MM.1S (cell line): ENCODE results near the gene TOX2.

ENCODE experiments used
- DNase-seq: peaks from one replicate; pipeline ENCODE4 v3.0.0-alpha.2; 2015
- H2AFZ ChIP-seq: fragments of 300-600 bp; sonication (generic); 2 replicates; pipeline ENCODE4 v1.6.0; 2016; ENCODE audit warnings: antibody characterized with exemption, low read length
- H3F3A ChIP-seq: fragments of 300-600 bp; sonication (generic); 2 replicates; pipeline ENCODE4 v1.6.1; 2016; ENCODE audit warnings: mild to moderate bottlenecking, antibody characterized with exemption, low read length, moderate library complexity, mixed read lengths; ENCODE audit not compliant: insufficient read depth
- H3K27ac ChIP-seq: fragments of 300-600 bp; sonication (generic); 2 replicates; pipeline ENCODE4 v1.5.1; 2016; ENCODE audit warnings: mild to moderate bottlenecking, low read length
- H3K27me3 ChIP-seq: fragments of 300-600 bp; sonication (generic); replicated peaks from 2 replicates; pipeline ENCODE4 v1.6.0; 2016; ENCODE audit warnings: low read length; ENCODE audit not compliant: insufficient read depth
- H3K36me3 ChIP-seq: fragments of 300-600 bp; sonication (generic); replicated peaks from 2 replicates; pipeline ENCODE4 v1.6.1; 2016; ENCODE audit warnings: mild to moderate bottlenecking, low read length, mixed read lengths; ENCODE audit not compliant: insufficient read depth
- H3K4me1 ChIP-seq: fragments of 300-600 bp; sonication (generic); 2 replicates; pipeline ENCODE4 v1.6.1; 2016; ENCODE audit warnings: low read length, mixed read lengths
- H3K4me2 ChIP-seq: fragments of 300-600 bp; sonication (generic); 2 replicates; pipeline ENCODE4 v1.6.0; 2016; ENCODE audit warnings: low read depth, low read length
- H3K4me3 ChIP-seq: fragments of 300-600 bp; sonication (generic); 2 replicates; pipeline ENCODE4 v1.5.1; 2016; ENCODE audit warnings: low read length, mixed read lengths
- H3K79me2 ChIP-seq: fragments of 300-600 bp; sonication (generic); 2 replicates; pipeline ENCODE4 v1.6.1; 2016; ENCODE audit warnings: mixed run types, low read length, mixed read lengths
- H3K9ac ChIP-seq: fragments of 300-600 bp; sonication (generic); 2 replicates; pipeline ENCODE4 v1.6.1; 2016; ENCODE audit warnings: low read length, mixed read lengths
- H3K9me2 ChIP-seq: fragments of 300-600 bp; sonication (generic); replicated peaks from 2 replicates; pipeline ENCODE4 v1.6.1; 2016; ENCODE audit warnings: mild to moderate bottlenecking, low read length, mixed read lengths; ENCODE audit not compliant: insufficient read depth
- H3K9me3 ChIP-seq: fragments of 300-600 bp; sonication (generic); replicated peaks from 2 replicates; pipeline ENCODE4 v1.6.1; 2016; ENCODE audit warnings: mild to moderate bottlenecking, low read length, mixed read lengths; ENCODE audit not compliant: insufficient read depth
- H4K20me1 ChIP-seq: fragments of 300-600 bp; sonication (generic); 2 replicates; pipeline ENCODE4 v1.6.1; 2016; ENCODE audit warnings: mild to moderate bottlenecking, low read length, moderate library complexity, mixed read lengths; ENCODE audit not compliant: insufficient read depth
- EZH2 ChIP-seq: fragments of 300-600 bp; sonication (generic); optimal IDR thresholded peaks from 2 replicates; pipeline ENCODE3; 2017; ENCODE audit warnings: low read depth, mild to moderate bottlenecking, antibody characterized with exemption, low read length, mixed read lengths
- EZH2phosphoT487 ChIP-seq: fragments of 300-600 bp; sonication (generic); IDR thresholded peaks from 2 replicates; pipeline ENCODE4 v1.6.1; 2018; ENCODE audit warnings: antibody characterized with exemption, low read length
- TF ChIP-seq, protein P1 (sequence below): fragments of 300-600 bp; sonication (generic); IDR thresholded peaks from 2 replicates; pipeline ENCODE4 v1.5.1; 2016; ENCODE audit warnings: antibody characterized with exemption, low read length, mixed read lengths

Gene TOX2

DNA sequence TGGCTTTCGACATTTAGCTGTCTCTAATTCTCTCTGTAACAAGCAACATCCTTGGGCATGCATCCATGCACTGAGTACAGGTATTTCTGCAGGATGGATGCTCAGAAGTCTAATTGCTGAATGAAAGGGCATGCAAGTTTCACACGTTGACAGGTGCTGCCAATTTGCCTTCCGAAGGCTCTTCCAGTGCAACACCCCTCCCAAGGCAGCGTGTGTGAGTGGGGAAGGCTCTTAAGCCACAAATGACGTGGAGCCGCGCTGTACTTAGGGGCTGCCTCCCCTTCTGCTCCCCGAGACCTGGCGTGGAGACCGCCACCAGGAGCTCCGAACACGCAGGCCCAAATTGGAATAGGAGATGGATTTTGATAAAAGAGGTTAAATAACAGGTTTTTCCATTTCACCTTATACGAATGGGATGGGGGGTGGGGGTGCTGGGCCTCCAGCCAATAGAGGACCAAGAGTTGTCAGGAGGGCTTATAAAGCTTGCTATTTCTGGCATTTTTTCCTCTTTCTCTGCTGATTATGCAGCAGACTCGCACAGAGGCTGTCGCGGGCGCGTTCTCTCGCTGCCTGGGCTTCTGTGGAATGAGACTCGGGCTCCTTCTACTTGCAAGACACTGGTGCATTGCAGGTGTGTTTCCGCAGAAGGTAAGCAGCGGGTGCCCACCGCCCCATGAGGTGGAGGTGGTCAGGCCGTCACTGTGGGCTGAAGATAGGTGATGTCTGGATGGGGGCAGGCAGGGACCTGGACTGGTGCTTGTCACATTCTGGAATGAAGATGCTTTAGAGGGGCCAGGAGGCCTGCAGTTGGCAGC, 30.9 kb downstream of the TOX2 start:
- TF ChIP-seq EZH2: no peak
- TF ChIP-seq, protein P1, sequence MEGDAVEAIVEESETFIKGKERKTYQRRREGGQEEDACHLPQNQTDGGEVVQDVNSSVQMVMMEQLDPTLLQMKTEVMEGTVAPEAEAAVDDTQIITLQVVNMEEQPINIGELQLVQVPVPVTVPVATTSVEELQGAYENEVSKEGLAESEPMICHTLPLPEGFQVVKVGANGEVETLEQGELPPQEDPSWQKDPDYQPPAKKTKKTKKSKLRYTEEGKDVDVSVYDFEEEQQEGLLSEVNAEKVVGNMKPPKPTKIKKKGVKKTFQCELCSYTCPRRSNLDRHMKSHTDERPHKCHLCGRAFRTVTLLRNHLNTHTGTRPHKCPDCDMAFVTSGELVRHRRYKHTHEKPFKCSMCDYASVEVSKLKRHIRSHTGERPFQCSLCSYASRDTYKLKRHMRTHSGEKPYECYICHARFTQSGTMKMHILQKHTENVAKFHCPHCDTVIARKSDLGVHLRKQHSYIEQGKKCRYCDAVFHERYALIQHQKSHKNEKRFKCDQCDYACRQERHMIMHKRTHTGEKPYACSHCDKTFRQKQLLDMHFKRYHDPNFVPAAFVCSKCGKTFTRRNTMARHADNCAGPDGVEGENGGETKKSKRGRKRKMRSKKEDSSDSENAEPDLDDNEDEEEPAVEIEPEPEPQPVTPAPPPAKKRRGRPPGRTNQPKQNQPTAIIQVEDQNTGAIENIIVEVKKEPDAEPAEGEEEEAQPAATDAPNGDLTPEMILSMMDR: no peak
- no peak for TF ChIP-seq EZH2phosphoT487
- Histone ChIP-seq H3K27me3 (no peaks in the 10 kb centered on the region), H2AFZ (no peak overlapping the region), H3K27ac (no peak overlapping the region), H4K20me1 (no peaks in the 10 kb centered on the region), H3K36me3 (no peaks in the 10 kb centered on the region), H3K9ac (0 out of 2 replicates have a peak overlapping the region, but pooled peaks have one; percentile 3), H3K4me3 (no peak overlapping the region), H3K9me3 (no peaks in the 10 kb centered on the region), H3F3A (peaks cover 58% of the 10 kb centered on the region), H3K4me1 (peaks cover 85% of the 10 kb centered on the region), H3K9me2 (no peaks in the 10 kb centered on the region), H3K79me2 (peaks cover 76% of the 10 kb centered on the region), H3K4me2 (no peak overlapping the region)
- peak; percentile 2 for DNase-seq

DNA sequence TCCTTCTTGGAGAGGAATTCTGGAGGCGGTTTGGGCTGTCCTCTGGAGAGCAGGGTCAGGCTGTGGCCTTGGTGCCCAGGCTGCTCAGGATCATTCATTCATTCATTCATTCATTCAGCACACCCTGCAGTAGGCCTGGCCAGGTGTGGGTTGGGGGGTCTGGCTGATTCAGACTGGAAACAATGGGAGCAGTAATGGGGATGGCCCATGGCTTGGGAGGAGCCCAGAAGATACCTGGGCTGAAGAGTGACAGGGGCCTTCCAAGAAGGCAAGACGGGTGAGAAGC, 31.5 kb downstream of the TOX2 start:
- Histone ChIP-seq H3K9ac (no peak overlapping the region), H3K9me2 (no peaks in the 10 kb centered on the region), H3K36me3 (no peaks in the 10 kb centered on the region), H3K4me1 (peaks cover 85% of the 10 kb centered on the region), H3K4me3 (no peak overlapping the region), H3K79me2 (peaks cover 76% of the 10 kb centered on the region), H3K9me3 (no peaks in the 10 kb centered on the region), H3F3A (peaks cover 57% of the 10 kb centered on the region), H4K20me1 (no peaks in the 10 kb centered on the region), H3K4me2 (no peak overlapping the region), H3K27ac (no peak overlapping the region), H2AFZ (no peak overlapping the region), H3K27me3 (no peaks in the 10 kb centered on the region)
- TF ChIP-seq EZH2phosphoT487 (no peak), EZH2 (no peak)
- TF ChIP-seq, protein P1: no peak
- DNase-seq: peak; percentile 5

DNA sequence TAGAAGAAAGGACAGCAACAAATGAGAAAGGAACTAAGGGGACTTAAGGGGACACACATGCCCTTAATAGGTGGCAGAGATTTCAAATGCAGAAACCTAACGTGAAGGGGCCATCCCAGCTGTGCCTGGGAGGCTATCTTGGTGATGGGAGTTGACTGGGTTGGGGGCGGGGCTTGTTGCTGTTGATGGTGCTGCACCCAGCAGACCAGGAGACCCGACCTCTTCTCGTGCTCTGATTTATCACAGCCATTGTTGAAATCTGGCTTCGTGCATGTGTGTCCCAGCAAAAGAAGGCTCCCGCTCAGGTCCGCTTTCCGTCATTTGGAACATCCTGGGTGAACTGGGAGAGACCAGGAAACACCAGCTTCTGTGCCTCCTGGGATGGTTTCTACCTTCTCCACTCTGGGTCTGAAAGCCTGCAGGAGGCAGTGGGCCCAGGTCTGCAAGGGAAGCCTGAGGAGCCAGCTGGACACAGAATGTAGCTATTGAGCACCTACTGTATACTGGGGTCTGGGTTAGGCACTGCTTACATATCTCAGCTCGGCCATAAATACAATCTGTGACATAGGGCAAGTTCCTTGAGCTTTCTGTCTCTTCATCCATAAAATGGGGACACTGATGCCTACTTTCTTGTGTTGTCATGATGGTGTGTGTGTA, 32.1 kb downstream of the TOX2 start:
- Histone ChIP-seq H2AFZ (no peak overlapping the region), H3K9ac (no peak overlapping the region), H4K20me1 (no peaks in the 10 kb centered on the region), H3K27ac (no peak overlapping the region), H3K27me3 (no peaks in the 10 kb centered on the region), H3K4me2 (no peak overlapping the region), H3K9me2 (no peaks in the 10 kb centered on the region), H3K4me1 (peaks cover 79% of the 10 kb centered on the region), H3K79me2 (peaks cover 71% of the 10 kb centered on the region), H3K36me3 (no peaks in the 10 kb centered on the region), H3K9me3 (no peaks in the 10 kb centered on the region), H3F3A (peaks cover 53% of the 10 kb centered on the region), H3K4me3 (no peak overlapping the region)
- DNase-seq: no peak
- TF ChIP-seq EZH2phosphoT487 (no peak), EZH2 (no peak)
- TF ChIP-seq, protein P1: no peak
